Measurements from ENCODE around the gene ZXDC. TPM values are rescaled to one million over a fixed set of nuclear protein-coding genes. Genes with fewer than 3 reads are reported as not detected.

ZXDC gene
- total RNA-seq = 17.7 and 27.1 TPM in 2 replicates

GRCh38 chr3:126475413-126476114 is at the start of gene ZXDC:
Gene ZXDC (minus strand): TSS chr3:126475891. CDS start chr3:126475865, 26 bp downstream.

GRCh38 chr3:126523745-126524428 is 48.2 kb upstream of the ZXDC start, which contains the start of gene CHST13:
Gene CHST13 (plus strand): TSS chr3:126524155. CDS start chr3:126524333, 178 bp downstream.

GRCh38 chr3:126517291-126517951 is 41.7 kb upstream of the ZXDC start, which contains the start of gene UROC1:
Gene UROC1 (minus strand): TSS chr3:126517773. CDS start chr3:126517719, 54 bp downstream.

GRCh38 chr3:126394179-126394976 is 81.3 kb downstream of the ZXDC start, which contains the start of gene CFAP100:
Gene CFAP100 (plus strand): TSS chr3:126394909. CDS start chr3:126396001, 1,092 bp downstream.

Other genes with a start within 250 kb of the ZXDC start
- gene KLF15, start 118.5 kb downstream of the ZXDC start, total RNA-seq = 3.2 and 4.1 TPM in 2 replicates
- not detected in 2 replicates for gene CFAP100, start 81.0 kb downstream of the ZXDC start, total RNA-seq
- gene UROC1, start 41.9 kb upstream of the ZXDC start, total RNA-seq = not detected in 2 replicates
- 0.15 and 0.17 TPM in 2 replicates for gene CHST13, start 48.3 kb upstream of the ZXDC start, total RNA-seq
- gene C3orf22, start 83.0 kb upstream of the ZXDC start, total RNA-seq = not detected in 2 replicates
- gene TXNRD3, start 179.2 kb upstream of the ZXDC start, total RNA-seq = 8.3 and 10.3 TPM in 2 replicates
- gene CHCHD6, start 228.3 kb upstream of the ZXDC start, total RNA-seq = 12.6 and 13.7 TPM in 2 replicates